ENCODE data around the gene GPC6.

The GPC6 gene

GRCh38 chr13:94369972-94370436 is 1143.4 kb downstream of the GPC6 start:
- no peaks in the 10 kb centered on the region for H3K27me3 ChIP-seq (ENCODE audit: low read depth, low read length)
- H3K4me1 ChIP-seq (ENCODE audit: control insufficient read depth in 1 of 2, insufficient read depth in 2 of 2, low read length in 2 of 2) = peaks cover 0 to 5% of the 10 kb centered on the region in 2 donors
- no peaks in the 10 kb centered on the region for H3K9me3 ChIP-seq (ENCODE audit: control insufficient read depth in 1 of 2, low read length in 2 of 2)
- no peak overlapping the region for H3K4me3 ChIP-seq (ENCODE audit: low read depth in 1 of 2, low read length in 2 of 2)
- no peaks in the 10 kb centered on the region for H3K36me3 ChIP-seq (ENCODE audit: control insufficient read depth in 1 of 2, insufficient read depth in 2 of 2, low read length in 2 of 2)
- H3K27ac ChIP-seq (ENCODE audit: low read length) = no peak overlapping the region

- no peaks in the 10 kb centered on the region for H3K27me3 ChIP-seq (ENCODE audit: low read depth, low read length)
- H3K4me1 ChIP-seq (ENCODE audit: control insufficient read depth in 1 of 2, insufficient read depth in 2 of 2, low read length in 2 of 2) = peaks cover 0 to 5% of the 10 kb centered on the region in 2 donors
Observed at GRCh38 chr13:94371855-94372254, 1145.2 kb downstream of the GPC6 start.

GRCh38 chr13:94382517-94382916 is 1155.9 kb downstream of the GPC6 start:
- Histone ChIP-seq H3K4me3 (ENCODE audit: low read depth in 1 of 2, low read length in 2 of 2) (no peak overlapping the region), H3K27me3 (ENCODE audit: low read depth, low read length) (no peaks in the 10 kb centered on the region), H3K27ac (ENCODE audit: low read length) (no peak overlapping the region), H3K4me1 (ENCODE audit: control insufficient read depth in 1 of 2, insufficient read depth in 2 of 2, low read length in 2 of 2) (peaks cover 0 to 5% of the 10 kb centered on the region in 2 donors), H3K9me3 (ENCODE audit: control insufficient read depth in 1 of 2, low read length in 2 of 2) (no peaks in the 10 kb centered on the region), H3K36me3 (ENCODE audit: control insufficient read depth in 1 of 2, insufficient read depth in 2 of 2, low read length in 2 of 2) (no peaks in the 10 kb centered on the region)

More at GRCh38 chr13:94371855-94372254, 1145.2 kb downstream of the GPC6 start:
- H3K36me3 ChIP-seq (ENCODE audit: control insufficient read depth in 1 of 2, insufficient read depth in 2 of 2, low read length in 2 of 2) = no peaks in the 10 kb centered on the region
- no peak overlapping the region for H3K27ac ChIP-seq (ENCODE audit: low read length)
- H3K4me3 ChIP-seq (ENCODE audit: low read depth in 1 of 2, low read length in 2 of 2) = no peak overlapping the region
- no peaks in the 10 kb centered on the region for H3K9me3 ChIP-seq (ENCODE audit: control insufficient read depth in 1 of 2, low read length in 2 of 2)

GRCh38 chr13:94382960-94383359 is 1156.4 kb downstream of the GPC6 start:
- no peaks in the 10 kb centered on the region for H3K9me3 ChIP-seq (ENCODE audit: control insufficient read depth in 1 of 2, low read length in 2 of 2)
- no peaks in the 10 kb centered on the region for H3K36me3 ChIP-seq (ENCODE audit: control insufficient read depth in 1 of 2, insufficient read depth in 2 of 2, low read length in 2 of 2)
- no peak overlapping the region for H3K27ac ChIP-seq (ENCODE audit: low read length)
- H3K4me3 ChIP-seq (ENCODE audit: low read depth in 1 of 2, low read length in 2 of 2) = no peak overlapping the region
- H3K4me1 ChIP-seq (ENCODE audit: control insufficient read depth in 1 of 2, insufficient read depth in 2 of 2, low read length in 2 of 2) = peaks cover 0 to 5% of the 10 kb centered on the region in 2 donors
- no peaks in the 10 kb centered on the region for H3K27me3 ChIP-seq (ENCODE audit: low read depth, low read length)

GRCh38 chr13:94384231-94384905 is 1157.8 kb downstream of the GPC6 start:
- H3K27me3 ChIP-seq (ENCODE audit: low read depth, low read length) = no peaks in the 10 kb centered on the region
- no peaks in the 10 kb centered on the region for H3K36me3 ChIP-seq (ENCODE audit: control insufficient read depth in 1 of 2, insufficient read depth in 2 of 2, low read length in 2 of 2)
- H3K9me3 ChIP-seq (ENCODE audit: control insufficient read depth in 1 of 2, low read length in 2 of 2) = no peaks in the 10 kb centered on the region
- H3K4me3 ChIP-seq (ENCODE audit: low read depth in 1 of 2, low read length in 2 of 2) = no peak overlapping the region
- H3K27ac ChIP-seq (ENCODE audit: low read length) = no peak overlapping the region
- peaks cover 0 to 5% of the 10 kb centered on the region in 2 donors for H3K4me1 ChIP-seq (ENCODE audit: control insufficient read depth in 1 of 2, insufficient read depth in 2 of 2, low read length in 2 of 2)

- no peaks in the 10 kb centered on the region for H3K9me3 ChIP-seq (ENCODE audit: control insufficient read depth in 1 of 2, low read length in 2 of 2)
- H3K36me3 ChIP-seq (ENCODE audit: control insufficient read depth in 1 of 2, insufficient read depth in 2 of 2, low read length in 2 of 2) = no peaks in the 10 kb centered on the region
- no peak overlapping the region for H3K27ac ChIP-seq (ENCODE audit: low read length)
- no peak overlapping the region for H3K4me3 ChIP-seq (ENCODE audit: low read depth in 1 of 2, low read length in 2 of 2)
- peaks cover 0 to 5% of the 10 kb centered on the region in 2 donors for H3K4me1 ChIP-seq (ENCODE audit: control insufficient read depth in 1 of 2, insufficient read depth in 2 of 2, low read length in 2 of 2)
- H3K27me3 ChIP-seq (ENCODE audit: low read depth, low read length) = no peaks in the 10 kb centered on the region
Observed at GRCh38 chr13:94387047-94387446, 1160.4 kb downstream of the GPC6 start.

GRCh38 chr13:94389604-94390351 is 1163.2 kb downstream of the GPC6 start:
- no peaks in the 10 kb centered on the region for H3K27me3 ChIP-seq (ENCODE audit: low read depth, low read length)
- H3K4me3 ChIP-seq (ENCODE audit: low read depth in 1 of 2, low read length in 2 of 2) = no peak overlapping the region
- H3K4me1 ChIP-seq (ENCODE audit: control insufficient read depth in 1 of 2, insufficient read depth in 2 of 2, low read length in 2 of 2) = no peaks in the 10 kb centered on the region
- no peaks in the 10 kb centered on the region for H3K36me3 ChIP-seq (ENCODE audit: control insufficient read depth in 1 of 2, insufficient read depth in 2 of 2, low read length in 2 of 2)
- no peaks in the 10 kb centered on the region for H3K9me3 ChIP-seq (ENCODE audit: control insufficient read depth in 1 of 2, low read length in 2 of 2)
- no peak overlapping the region for H3K27ac ChIP-seq (ENCODE audit: low read length)

- Histone ChIP-seq H3K27me3 (ENCODE audit: low read depth, low read length) (no peaks in the 10 kb centered on the region), H3K27ac (ENCODE audit: low read length) (no peak overlapping the region), H3K9me3 (ENCODE audit: control insufficient read depth in 1 of 2, low read length in 2 of 2) (no peaks in the 10 kb centered on the region), H3K4me1 (ENCODE audit: control insufficient read depth in 1 of 2, insufficient read depth in 2 of 2, low read length in 2 of 2) (no peaks in the 10 kb centered on the region), H3K4me3 (ENCODE audit: low read depth in 1 of 2, low read length in 2 of 2) (no peak overlapping the region), H3K36me3 (ENCODE audit: control insufficient read depth in 1 of 2, insufficient read depth in 2 of 2, low read length in 2 of 2) (no peaks in the 10 kb centered on the region)
Observed at GRCh38 chr13:94390881-94391280, 1164.3 kb downstream of the GPC6 start.

GRCh38 chr13:94394723-94395122 is 1168.1 kb downstream of the GPC6 start:
- no peaks in the 10 kb centered on the region for H3K27me3 ChIP-seq (ENCODE audit: low read depth, low read length)
- H3K27ac ChIP-seq (ENCODE audit: low read length) = no peak overlapping the region
- no peaks in the 10 kb centered on the region for H3K4me1 ChIP-seq (ENCODE audit: control insufficient read depth in 1 of 2, insufficient read depth in 2 of 2, low read length in 2 of 2)

GRCh38 chr13:94395860-94396259 is 1169.3 kb downstream of the GPC6 start:
- no peak overlapping the region for H3K27ac ChIP-seq (ENCODE audit: low read length)
- H3K4me1 ChIP-seq (ENCODE audit: control insufficient read depth in 1 of 2, insufficient read depth in 2 of 2, low read length in 2 of 2) = no peaks in the 10 kb centered on the region
- H3K27me3 ChIP-seq (ENCODE audit: low read depth, low read length) = no peaks in the 10 kb centered on the region
- H3K9me3 ChIP-seq (ENCODE audit: control insufficient read depth in 1 of 2, low read length in 2 of 2) = no peaks in the 10 kb centered on the region
- H3K36me3 ChIP-seq (ENCODE audit: control insufficient read depth in 1 of 2, insufficient read depth in 2 of 2, low read length in 2 of 2) = no peaks in the 10 kb centered on the region
- no peak overlapping the region for H3K4me3 ChIP-seq (ENCODE audit: low read depth in 1 of 2, low read length in 2 of 2)

More at GRCh38 chr13:94394723-94395122, 1168.1 kb downstream of the GPC6 start:
- no peak overlapping the region for H3K4me3 ChIP-seq (ENCODE audit: low read depth in 1 of 2, low read length in 2 of 2)
- H3K9me3 ChIP-seq (ENCODE audit: control insufficient read depth in 1 of 2, low read length in 2 of 2) = no peaks in the 10 kb centered on the region
- no peaks in the 10 kb centered on the region for H3K36me3 ChIP-seq (ENCODE audit: control insufficient read depth in 1 of 2, insufficient read depth in 2 of 2, low read length in 2 of 2)

- no peaks in the 10 kb centered on the region for H3K9me3 ChIP-seq (ENCODE audit: control insufficient read depth in 1 of 2, low read length in 2 of 2)
- H3K36me3 ChIP-seq (ENCODE audit: control insufficient read depth in 1 of 2, insufficient read depth in 2 of 2, low read length in 2 of 2) = no peaks in the 10 kb centered on the region
- H3K27me3 ChIP-seq (ENCODE audit: low read depth, low read length) = no peaks in the 10 kb centered on the region
- H3K27ac ChIP-seq (ENCODE audit: low read length) = no peak overlapping the region
- H3K4me1 ChIP-seq (ENCODE audit: control insufficient read depth in 1 of 2, insufficient read depth in 2 of 2, low read length in 2 of 2) = no peaks in the 10 kb centered on the region
- H3K4me3 ChIP-seq (ENCODE audit: low read depth in 1 of 2, low read length in 2 of 2) = no peak overlapping the region
Observed at GRCh38 chr13:94399812-94400211, 1173.2 kb downstream of the GPC6 start.

Measured in muscle layer of duodenum (tissue), 2 donors.